GM18502 (cell line): Measurements from ENCODE around the gene EXOC6B.
"Not testable (repeated sequence)": the region's sequence is repeated elsewhere in the genome, so short reads cannot be mapped to it uniquely, and the experiment has no call there.

Experiments used
- ATAC-seq: cut with Tn5 transposase; IDR thresholded peaks from one replicate; pipeline ENCODE4 v1.9.1; 2021; ENCODE audit warnings: mild to moderate bottlenecking; ENCODE audit not compliant: unreplicated experiment, poor library complexity

The EXOC6B gene

DNA sequence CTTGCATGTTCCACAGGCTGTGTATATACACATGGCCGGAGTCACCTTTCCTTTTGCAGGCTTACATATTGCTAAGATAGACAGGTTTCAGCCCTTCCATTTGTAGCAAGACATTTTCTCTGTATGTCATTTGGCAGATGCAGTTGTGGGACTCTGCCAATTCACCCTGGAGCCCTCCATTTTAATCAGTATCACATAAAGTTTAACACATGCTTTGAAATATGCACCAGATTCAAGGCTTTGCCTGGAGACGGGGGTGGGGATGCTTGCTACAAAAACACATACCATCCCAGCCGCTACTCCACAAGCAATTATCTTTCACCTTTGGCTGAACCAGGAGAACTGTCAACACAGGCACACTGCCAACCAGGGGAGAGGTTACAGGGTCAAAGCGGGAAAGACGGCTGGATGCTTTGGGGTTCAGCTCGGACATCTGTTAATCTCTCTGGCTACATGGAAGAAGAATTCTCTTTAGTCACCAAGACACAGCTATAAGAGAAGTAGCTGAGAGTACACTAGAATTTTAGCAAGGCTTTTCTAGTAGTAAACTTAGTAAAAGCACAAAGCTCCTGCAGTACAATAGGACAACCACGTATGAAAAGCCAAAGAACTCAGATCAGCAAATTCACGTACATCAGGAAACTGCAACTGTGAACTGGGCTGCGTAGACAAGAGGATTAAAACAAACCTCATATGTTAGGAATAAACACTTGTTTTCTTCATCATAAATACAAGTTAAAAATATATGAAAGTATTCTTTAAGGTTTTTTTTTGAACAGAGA is 130.9 kb downstream of the EXOC6B start:
- ATAC-seq, result no peak

DNA sequence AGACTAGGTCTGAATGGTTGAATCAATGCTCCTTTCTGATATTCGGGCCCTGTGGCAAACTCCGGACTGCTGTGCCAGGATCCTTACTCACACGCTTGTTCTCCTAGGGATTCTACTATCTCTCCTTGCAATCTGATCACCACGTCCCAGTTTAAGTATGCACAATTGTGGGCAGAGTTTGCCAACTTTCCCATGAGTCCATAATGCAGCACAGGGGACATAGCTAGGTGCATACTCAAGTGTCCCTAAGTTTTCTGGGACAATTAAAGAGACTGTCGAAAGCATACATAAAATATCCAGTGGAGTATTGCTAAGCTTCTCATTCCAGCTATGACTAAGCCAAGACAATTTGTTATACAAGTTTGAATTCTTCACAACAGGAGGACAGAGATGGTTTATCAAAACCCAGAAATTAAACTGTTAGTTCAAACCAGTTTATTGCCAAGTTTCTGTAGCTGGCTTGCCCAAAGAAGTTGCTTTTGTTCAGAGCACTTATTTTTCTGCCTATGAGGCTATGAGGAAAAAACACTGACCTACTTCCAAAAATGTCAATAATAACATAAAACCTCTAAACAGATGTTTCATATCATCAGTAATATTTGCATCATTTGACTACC is 136.1 kb downstream of the EXOC6B start:
- ATAC-seq, result no peak

DNA sequence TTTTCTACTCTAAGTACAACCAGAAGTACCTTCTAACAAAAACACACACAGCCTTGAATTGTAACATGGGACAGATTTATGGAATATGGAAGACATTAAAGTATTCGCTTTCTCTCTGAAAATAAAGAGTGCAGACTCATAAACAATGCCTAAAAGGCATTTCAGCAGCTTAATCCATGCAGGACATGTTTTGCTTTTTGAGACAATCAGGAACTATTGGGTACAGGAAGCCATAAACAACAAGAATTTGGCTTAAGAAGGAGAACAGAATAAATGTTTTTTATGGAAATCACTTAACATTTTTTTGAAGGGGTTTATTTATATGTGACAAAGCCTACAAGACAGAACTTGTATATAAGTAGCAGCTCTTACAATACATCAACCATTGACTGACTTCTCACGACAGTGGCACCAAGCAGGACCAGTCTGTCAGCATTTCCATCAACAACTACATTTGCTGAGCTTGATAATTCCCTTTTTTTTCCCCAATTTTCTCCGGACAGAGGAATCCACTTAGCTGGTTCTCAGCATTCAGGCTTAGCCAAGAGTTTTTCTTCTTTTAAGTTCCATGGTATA is 140.1 kb downstream of the EXOC6B start:
- no peak for ATAC-seq

DNA sequence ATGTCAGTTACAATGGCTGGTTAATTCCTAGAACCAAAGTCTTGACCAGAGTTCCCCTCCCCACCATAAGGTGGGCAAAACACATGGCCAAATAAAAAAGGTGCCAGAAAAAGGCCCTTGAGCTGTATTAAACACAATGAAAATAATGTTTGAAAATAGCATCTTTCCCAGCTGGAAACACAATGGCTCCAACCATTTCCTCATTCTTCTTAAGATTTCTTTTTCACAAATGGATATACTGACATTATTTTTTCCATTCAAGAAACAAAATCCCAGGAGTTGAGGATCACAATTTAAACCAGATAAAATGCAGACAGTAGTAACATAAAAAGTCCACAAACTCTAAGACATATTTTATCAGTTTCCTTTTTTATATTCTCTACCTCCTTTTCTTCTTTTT is 143.8 kb downstream of the EXOC6B start:
- no peak for ATAC-seq

GRCh38 chr2:72681016-72681995 is 144.5 kb downstream of the EXOC6B start:
- ATAC-seq, result no peak

- ATAC-seq, result peak; percentile 59
Observed at GRCh38 chr2:72678024-72678423, 147.8 kb downstream of the EXOC6B start.

DNA sequence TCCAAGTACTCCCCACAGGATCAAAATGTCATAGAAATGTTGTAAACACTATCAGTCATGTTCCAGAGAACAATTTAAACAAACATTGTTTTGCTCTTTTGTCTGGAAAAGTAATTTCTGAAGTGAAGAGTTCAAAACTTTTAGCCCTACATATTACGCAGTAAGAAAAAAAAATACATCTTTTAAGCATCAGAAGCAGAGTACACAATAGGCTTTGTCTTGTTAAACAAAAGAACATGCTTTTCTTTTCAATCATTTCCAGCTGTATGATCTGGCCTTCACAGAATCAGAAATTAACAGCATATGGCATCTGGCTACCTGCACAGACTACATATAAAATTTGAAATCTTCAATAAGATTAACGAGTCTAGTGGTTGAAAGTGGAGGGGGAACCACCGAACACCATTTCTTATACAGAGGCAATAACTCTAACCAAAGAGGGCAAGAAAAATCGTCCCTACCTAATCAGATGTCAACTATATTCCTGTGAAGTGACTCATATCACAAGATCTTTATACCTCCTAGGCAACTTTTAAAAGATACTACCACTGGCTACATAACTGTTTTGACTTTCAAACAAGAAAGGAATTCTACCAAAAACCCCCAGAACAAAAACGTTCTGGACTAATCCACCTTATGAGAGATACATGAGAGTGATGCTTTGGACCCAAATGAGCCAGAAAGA is 149.3 kb downstream of the EXOC6B start:
- ATAC-seq, result no peak

GRCh38 chr2:72674982-72675915 is 150.6 kb downstream of the EXOC6B start:
- no peak for ATAC-seq

GRCh38 chr2:72673279-72673678 is 152.6 kb downstream of the EXOC6B start:
- no peak for ATAC-seq

DNA sequence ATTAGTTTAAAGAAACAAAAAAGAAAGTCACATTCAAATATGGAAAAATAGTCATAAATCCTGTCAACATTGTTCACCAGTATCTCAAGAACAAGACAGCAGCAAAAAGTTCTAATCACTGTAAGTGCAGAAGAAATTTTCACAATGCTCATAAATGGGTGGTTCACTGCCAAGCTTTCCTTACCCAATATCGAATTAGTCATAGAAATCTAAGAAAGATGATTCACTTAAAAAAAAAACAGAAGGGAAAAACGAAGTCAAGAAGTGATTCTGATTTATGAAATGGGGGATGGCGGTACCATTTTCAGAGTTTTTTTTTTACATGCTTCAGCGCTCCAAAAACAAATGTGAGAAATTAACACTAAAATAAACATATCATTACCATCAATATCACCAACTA is 156.7 kb downstream of the EXOC6B start:
- no peak for ATAC-seq

DNA sequence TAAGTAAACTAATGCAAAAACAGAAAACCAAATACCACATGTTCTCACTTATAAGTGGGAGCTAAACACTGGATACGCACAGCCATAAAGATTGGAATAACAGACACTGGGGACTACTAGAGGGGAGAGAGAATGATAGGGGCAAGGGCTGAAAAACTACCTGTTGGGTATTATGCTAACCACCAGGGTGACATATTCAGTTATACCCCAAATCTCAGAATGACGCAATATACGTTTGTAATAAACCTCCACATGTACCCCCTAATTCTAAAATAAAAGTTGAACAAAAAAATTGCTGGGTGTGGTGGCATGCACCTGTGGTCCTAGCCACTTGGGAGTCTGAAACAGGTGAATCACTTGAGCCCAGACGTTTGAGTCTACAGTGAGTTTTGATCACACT is 157.2 kb downstream of the EXOC6B start:
- no peak for ATAC-seq

DNA sequence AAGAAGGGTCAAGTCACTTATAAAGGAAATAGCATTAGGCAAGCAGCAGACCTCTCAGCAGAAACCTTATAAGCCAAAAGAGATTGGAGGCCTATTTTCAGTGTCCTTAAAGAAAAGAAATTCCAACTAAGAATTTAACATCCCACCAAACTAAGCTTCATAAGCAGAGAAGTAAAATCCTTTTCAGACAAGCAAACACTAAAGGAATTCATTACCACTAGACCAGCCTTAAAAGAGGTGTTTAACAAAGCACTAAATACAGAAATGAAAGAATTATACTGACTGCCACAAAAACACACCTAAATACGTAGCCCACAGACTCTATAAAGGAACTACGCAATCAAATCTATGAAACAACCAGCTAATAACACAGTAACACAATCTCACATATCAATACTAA is 160.4 kb downstream of the EXOC6B start:
- no peak for ATAC-seq

- ATAC-seq, result no peak
Observed at GRCh38 chr2:72661985-72662384, 163.8 kb downstream of the EXOC6B start.

DNA sequence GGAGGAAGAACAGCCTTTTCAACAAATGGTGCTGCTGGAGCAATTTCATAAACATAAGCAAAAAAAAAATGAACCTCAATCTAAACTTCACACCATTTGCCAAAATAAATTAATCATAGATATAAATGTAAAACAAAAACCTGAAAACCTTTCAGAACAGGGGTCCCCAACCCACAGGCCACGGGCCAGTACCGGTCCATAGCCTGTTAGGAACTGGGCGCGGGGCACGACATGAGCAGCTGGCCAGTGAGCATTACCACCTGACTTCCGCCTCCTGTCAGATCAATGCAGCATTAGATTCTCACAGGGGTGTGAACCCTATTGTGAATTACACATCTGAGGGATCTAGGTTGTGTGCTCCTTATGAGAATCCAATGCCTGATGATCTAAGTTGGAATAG is 176.0 kb downstream of the EXOC6B start:
- no peak for ATAC-seq

GRCh38 chr2:72641221-72641620 is 184.6 kb downstream of the EXOC6B start:
- ATAC-seq, result not testable (repeated sequence)

DNA sequence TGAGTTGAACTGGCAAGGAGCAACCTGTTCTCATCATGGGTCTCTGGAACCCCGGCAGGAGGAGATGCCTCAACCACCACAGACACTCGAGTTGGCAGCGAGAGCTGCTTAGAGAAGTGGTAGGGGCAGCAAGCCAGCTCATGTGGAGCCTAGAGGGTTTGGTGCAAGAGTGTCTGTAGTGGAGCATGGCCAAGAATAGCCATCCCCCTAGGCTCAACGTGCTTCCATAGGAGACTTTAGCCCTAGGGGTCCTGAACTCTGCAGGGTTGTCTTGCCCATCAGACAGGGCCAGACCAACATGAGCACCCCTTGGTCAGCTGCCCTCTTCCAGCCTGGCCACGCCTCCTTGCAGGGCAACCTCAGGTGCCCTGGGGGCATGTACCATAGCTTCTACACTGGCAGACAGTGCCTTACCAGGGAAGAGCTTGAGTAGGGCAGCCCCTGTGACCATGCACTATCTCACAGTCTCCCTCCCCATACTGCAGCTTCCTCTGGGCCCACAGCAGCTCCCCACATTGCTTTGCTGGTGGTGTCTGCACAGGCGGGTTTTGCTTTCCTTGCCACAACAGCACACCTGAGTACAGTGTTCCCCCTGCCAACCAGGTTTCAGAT is 187.1 kb downstream of the EXOC6B start:
- no peak for ATAC-seq

- ATAC-seq, result no peak
Observed at GRCh38 chr2:72636210-72636609, 189.6 kb downstream of the EXOC6B start.

- no peak for ATAC-seq
Observed at GRCh38 chr2:72630767-72631166, 195.1 kb downstream of the EXOC6B start.

DNA sequence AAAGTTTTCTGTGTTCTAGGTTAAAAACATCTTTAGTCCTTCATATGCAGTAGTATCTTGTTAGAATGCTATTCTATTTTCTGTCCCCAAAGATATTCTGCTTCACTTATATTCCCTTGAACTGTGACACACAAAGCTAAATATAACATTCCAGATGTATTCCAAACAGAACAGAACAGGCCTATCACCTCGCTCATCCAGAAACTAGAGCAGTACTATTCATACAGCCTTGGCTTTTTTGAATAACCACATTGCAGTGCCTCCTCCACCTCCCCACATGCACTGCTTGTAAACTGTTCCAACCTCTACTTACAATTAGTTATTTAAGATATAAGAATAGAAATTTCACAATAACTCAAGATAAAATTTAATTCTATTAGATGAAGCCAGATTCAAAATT is 196.8 kb downstream of the EXOC6B start:
- no peak for ATAC-seq
